ENCODE data around the gene WNT5B.

The WNT5B gene

DNA sequence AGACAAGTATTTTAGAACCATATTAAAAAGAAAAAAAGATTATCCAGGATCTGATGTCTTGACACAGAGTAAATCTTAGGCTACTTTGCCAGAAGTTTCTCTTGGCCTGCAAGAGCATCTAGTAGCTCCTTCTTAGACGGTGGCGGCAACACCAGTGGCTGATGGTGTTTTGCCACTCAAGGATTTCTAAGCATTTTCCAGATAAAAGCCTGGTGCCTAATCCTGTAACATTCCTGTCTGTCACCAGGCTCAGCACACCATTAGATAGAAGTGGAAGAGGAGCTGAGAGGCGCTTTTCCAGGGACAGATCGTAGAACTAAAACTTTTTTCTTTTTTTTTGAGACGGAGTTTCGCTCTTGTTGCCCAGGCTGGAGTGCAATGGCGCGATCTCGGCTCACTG, 14.0 kb downstream of the WNT5B start:
- no peak for DNase-seq (ENCODE audit: low read depth)
- TF ChIP-seq, protein P1, sequence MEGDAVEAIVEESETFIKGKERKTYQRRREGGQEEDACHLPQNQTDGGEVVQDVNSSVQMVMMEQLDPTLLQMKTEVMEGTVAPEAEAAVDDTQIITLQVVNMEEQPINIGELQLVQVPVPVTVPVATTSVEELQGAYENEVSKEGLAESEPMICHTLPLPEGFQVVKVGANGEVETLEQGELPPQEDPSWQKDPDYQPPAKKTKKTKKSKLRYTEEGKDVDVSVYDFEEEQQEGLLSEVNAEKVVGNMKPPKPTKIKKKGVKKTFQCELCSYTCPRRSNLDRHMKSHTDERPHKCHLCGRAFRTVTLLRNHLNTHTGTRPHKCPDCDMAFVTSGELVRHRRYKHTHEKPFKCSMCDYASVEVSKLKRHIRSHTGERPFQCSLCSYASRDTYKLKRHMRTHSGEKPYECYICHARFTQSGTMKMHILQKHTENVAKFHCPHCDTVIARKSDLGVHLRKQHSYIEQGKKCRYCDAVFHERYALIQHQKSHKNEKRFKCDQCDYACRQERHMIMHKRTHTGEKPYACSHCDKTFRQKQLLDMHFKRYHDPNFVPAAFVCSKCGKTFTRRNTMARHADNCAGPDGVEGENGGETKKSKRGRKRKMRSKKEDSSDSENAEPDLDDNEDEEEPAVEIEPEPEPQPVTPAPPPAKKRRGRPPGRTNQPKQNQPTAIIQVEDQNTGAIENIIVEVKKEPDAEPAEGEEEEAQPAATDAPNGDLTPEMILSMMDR (conservative IDR thresholded peaks at IDR 0.05; ENCODE audit: low read depth, low read length): no peak
- no peak overlapping the region for H3K4me3 ChIP-seq (ENCODE audit: low read depth, low read length)

DNA sequence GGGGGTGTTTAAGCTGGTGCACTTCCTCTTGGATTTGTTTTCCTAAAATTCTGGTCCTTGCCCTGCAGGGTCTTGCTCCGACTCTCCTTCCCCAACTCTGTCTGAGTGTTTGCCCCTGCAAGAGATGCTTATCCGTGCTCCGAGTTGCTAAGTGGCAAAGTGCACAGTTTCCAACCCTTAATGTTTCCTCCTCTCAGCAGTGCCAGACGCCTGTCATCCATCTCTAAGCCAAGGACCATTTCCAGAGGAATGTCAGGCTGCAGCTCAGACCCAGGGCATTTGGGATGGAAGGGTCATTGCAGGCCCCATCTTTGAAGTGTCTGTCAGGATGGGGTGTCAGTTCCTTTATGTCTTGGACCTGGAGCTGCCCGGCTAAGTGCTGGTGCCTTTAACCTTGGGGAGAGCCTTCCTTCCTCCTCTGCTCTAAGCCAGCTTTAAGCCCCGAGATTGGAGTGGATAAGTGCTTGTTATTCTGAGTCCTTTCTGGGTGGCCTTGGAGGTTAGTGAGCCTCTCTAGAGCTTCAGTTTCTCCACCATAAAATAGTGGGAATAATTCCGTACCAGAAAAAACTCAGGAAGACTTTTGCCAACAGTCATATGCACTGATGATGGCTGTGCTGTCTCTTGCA, 15.0 kb downstream of the WNT5B start:
- H3K4me3 ChIP-seq (ENCODE audit: low read depth, low read length): no peak overlapping the region
- TF ChIP-seq, protein P1 (conservative IDR thresholded peaks at IDR 0.05; ENCODE audit: low read depth, low read length): no peak
- DNase-seq (ENCODE audit: low read depth): no peak

DNA sequence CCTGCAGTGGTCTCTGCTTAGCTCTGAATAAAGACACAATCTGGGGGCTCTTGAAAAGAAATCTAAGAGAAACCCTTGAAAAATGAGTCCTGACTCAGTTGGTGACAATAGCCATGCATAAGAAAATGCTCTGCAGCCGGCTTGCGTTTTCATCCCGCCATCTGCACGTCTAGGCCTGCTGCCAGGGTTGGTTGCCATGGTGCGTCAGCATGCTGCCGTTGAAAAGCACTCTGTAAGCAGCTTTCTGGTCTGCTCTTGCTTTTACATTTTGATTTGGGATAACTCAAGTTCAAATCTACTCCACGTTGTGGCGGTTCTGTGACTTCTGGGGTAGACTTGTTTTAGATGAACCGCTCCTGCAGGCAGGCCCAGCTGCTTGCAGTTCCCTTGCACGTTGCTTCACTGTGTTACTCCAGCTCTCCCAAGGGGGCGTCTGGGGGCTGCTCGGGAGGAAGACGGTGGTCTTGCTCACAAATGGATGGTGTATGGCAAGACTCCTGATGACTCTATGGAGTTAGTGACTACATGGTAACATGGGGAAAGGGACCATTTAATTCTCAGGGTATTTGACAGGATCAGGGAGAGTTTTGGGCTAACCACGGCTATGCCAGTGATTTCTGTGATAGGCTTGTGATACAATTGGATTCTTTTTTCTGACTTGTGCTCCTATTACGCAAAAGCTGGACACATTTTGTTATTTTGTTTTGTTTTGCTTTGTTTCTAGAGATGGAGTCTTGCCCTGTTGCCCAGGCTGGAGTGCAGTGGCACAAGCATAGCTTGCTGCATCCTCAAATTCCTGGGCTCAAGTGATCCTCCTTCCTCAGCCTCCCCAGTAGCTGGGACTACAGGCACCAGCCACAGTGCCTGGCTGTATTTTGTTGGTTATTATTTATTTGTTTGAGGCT, 15.8 kb downstream of the WNT5B start:
- peak; percentile 87 for DNase-seq (ENCODE audit: low read depth)
- H3K4me3 ChIP-seq (ENCODE audit: low read depth, low read length): no peak overlapping the region
- TF ChIP-seq, protein P1 (conservative IDR thresholded peaks at IDR 0.05; ENCODE audit: low read depth, low read length): no peak

DNA sequence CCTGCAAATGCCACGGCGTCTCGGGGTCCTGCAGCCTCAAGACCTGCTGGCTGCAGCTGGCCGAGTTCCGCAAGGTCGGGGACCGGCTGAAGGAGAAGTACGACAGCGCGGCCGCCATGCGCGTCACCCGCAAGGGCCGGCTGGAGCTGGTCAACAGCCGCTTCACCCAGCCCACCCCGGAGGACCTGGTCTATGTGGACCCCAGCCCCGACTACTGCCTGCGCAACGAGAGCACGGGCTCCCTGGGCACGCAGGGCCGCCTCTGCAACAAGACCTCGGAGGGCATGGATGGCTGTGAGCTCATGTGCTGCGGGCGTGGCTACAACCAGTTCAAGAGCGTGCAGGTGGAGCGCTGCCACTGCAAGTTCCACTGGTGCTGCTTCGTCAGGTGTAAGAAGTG, 16.8 kb downstream of the WNT5B start:
- TF ChIP-seq, protein P1 (conservative IDR thresholded peaks at IDR 0.05; ENCODE audit: low read depth, low read length): no peak
- DNase-seq (ENCODE audit: low read depth): no peak

DNA sequence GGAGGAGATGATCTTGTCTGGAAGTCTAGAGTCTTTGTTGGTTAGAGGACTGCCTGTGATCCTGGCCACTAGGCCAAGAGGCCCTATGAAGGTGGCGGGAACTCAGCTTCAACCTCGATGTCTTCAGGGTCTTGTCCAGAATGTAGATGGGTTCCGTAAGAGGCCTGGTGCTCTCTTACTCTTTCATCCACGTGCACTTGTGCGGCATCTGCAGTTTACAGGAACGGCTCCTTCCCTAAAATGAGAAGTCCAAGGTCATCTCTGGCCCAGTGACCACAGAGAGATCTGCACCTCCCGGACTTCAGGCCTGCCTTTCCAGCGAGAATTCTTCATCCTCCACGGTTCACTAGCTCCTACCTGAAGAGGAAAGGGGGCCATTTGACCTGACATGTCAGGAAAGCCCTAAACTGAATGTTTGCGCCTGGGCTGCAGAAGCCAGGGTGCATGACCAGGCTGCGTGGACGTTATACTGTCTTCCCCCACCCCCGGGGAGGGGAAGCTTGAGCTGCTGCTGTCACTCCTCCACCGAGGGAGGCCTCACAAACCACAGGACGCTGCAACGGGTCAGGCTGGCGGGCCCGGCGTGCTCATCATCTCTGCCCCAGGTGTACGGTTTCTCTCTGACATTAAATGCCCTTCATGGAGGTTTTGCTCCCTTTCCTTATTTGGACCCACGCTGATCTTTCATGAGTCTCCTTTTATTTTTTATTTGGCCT, 17.7 kb downstream of the WNT5B start:
- no peak overlapping the region for H3K4me3 ChIP-seq (ENCODE audit: low read depth, low read length)
- DNase-seq (ENCODE audit: low read depth): no peak
- TF ChIP-seq, protein P1 (conservative IDR thresholded peaks at IDR 0.05; ENCODE audit: low read depth, low read length): no peak

More for the DNA sequence above, 16.8 kb downstream of the WNT5B start:
- H3K4me3 ChIP-seq (ENCODE audit: low read depth, low read length): no peak overlapping the region

DNA sequence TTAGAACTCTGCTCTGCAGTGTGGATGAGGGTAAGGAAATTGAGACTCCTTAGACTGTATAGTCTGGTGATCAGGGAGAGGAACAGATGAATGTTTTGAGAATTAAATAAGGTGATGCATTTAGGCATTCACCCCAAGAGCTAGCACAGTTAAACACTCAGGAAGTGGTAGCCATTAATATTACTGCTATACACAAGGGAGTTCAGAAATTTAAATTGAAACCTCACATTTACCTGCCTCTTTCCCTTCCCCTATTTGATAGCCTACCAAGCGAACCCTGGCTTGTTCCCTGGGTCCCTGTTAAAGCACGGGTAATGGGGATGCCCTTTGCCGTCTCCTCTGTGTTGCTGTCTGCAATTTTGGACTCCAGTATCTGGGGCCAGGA, 18.2 kb downstream of the WNT5B start:
- TF ChIP-seq, protein P1 (conservative IDR thresholded peaks at IDR 0.05; ENCODE audit: low read depth, low read length): no peak
- DNase-seq (ENCODE audit: low read depth): no peak
- H3K4me3 ChIP-seq (ENCODE audit: low read depth, low read length): no peak overlapping the region

All from choroid plexus epithelial cell (primary cell).